K562 (cell line): Measurements from ENCODE around the gene UBASH3B. TPM values are rescaled to one million over a fixed set of nuclear protein-coding genes. Genes with fewer than 3 reads are reported as not detected.

ENCODE experiments used
- ATAC-seq: fragments of 200-7000 bp; cut with Tn5 transposase; 3 replicates; pipeline ENCODE4 v1.9.1; 2020; ENCODE audit warnings: moderate library complexity
- BruUV-seq: library from RNA; stranded (reverse); fragments of 400-500 nt; replicated peaks from 2 replicates; lab custom pipeline; 2021; lab: Mats Ljungman, UMichigan
- CTCF ChIA-PET: fragments of 300-600 bp; formaldehyde crosslinking; extraction: SDS; loops from one replicate; lab custom pipeline; 2021; ENCODE audit warnings: low intra/inter-chr PET ratio; lab: Yijun Ruan, JAX
- POLR2A ChIA-PET: fragments of 300-600, 350-650 bp; sonication (Branson Sonifier 250); formaldehyde crosslinking; extraction: SDS; loops from one replicate; lab custom pipeline; 2021; ENCODE audit warnings: antibody characterized with exemption, inconsistent platforms; lab: Yijun Ruan, JAX
- DNase-seq, 4 experiments: peaks; one replicate each; pipeline versions ENCODE4 v3.0.0 to v3.0.0-alpha.2; 2011 to 2018; ENCODE audit warnings: low spot score in 3 of 4, mixed read lengths in 3 of 4; ENCODE audit errors: extremely low read depth in 1 of 4
- FAIRE-seq: peaks from 2 replicates; lab custom pipeline; 2011; peaks lifted over from hg19 to GRCh38; lab: Jason Lieb, UNC
- H2AFZ ChIP-seq: 2 replicates; pipeline ENCODE4 v1.6.0; 2011; ENCODE audit warnings: low read depth, low read length, control low read depth, inconsistent platforms
- H3K27ac ChIP-seq: fragments of 200-600 bp; 3 replicates; pipeline ENCODE4 v1.8.0; 2011; ENCODE audit warnings: low read depth, mild to moderate bottlenecking, control low read depth, inconsistent platforms, low read length, moderate library complexity, mixed read lengths; ENCODE audit errors: extremely low read depth
- H3K27me3 ChIP-seq, 2 experiments: fragments of 300-600 bp in 1 of 2; 2 replicates in 1 of 2; 3 replicates in 1 of 2; pipeline versions ENCODE4 v1.6.0 to v1.8.0; 2011; ENCODE audit warnings: inconsistent platforms in 2 of 2, low read length in 2 of 2, mild to moderate bottlenecking in 1 of 2, mixed read lengths in 1 of 2, moderate library complexity in 1 of 2; ENCODE audit not compliant: control insufficient read depth in 2 of 2, insufficient read depth in 2 of 2
- H3K36me3 ChIP-seq: fragments of 300-600 bp; 3 replicates; pipeline ENCODE4 v1.8.0; 2011; ENCODE audit warnings: mild to moderate bottlenecking, low read length, inconsistent platforms; ENCODE audit not compliant: control insufficient read depth, insufficient read depth
- H3K4me1 ChIP-seq, 2 experiments: fragments of 200-600 bp in 1 of 2; replicated peaks in 1 of 2; 2 replicates in 1 of 2; 3 replicates in 1 of 2; pipeline versions ENCODE4 v1.5.1 to v1.8.0; 2011; ENCODE audit warnings: inconsistent platforms in 2 of 2, low read length in 2 of 2, mild to moderate bottlenecking in 1 of 2, mixed read lengths in 1 of 2, moderate library complexity in 1 of 2; ENCODE audit not compliant: control insufficient read depth in 2 of 2, insufficient read depth in 2 of 2
- H3K4me2 ChIP-seq: 2 replicates; pipeline ENCODE4 v1.6.1; 2011; ENCODE audit warnings: low read length, control low read depth, inconsistent platforms, mixed read lengths; ENCODE audit not compliant: insufficient read depth
- H3K4me3 ChIP-seq: fragments of 200-600 bp; sonication (generic), shearing (Covaris generic); 2 replicates; pipeline ENCODE4 v1.5.1; 2016; ENCODE audit warnings: control low read depth, inconsistent platforms
- H3K79me2 ChIP-seq: fragments of 200-600 bp; 3 replicates; pipeline ENCODE4 v1.8.0; 2011; ENCODE audit warnings: low read length, inconsistent platforms; ENCODE audit not compliant: control insufficient read depth, insufficient read depth
- H3K9ac ChIP-seq, 2 experiments: 2 replicates each; pipeline versions ENCODE4 v1.6.0 to v1.6.1; 2011; ENCODE audit warnings: low read depth in 2 of 2, low read length in 2 of 2, control low read depth in 1 of 2, inconsistent platforms in 1 of 2, mild to moderate bottlenecking in 1 of 2, mixed read lengths in 1 of 2; ENCODE audit not compliant: insufficient read depth in 1 of 2
- H3K9me1 ChIP-seq: one replicate; pipeline ENCODE4 v1.6.0; 2011; ENCODE audit warnings: inconsistent platforms, mild to moderate bottlenecking, low read length, moderate library complexity; ENCODE audit not compliant: control insufficient read depth, insufficient read depth
- H3K9me3 ChIP-seq: replicated peaks from 2 replicates; pipeline ENCODE4 v1.5.1; 2011; ENCODE audit warnings: low read depth, low read length, inconsistent platforms; ENCODE audit not compliant: control insufficient read depth, insufficient read depth
- H4K20me1 ChIP-seq: replicated peaks from 2 replicates; pipeline ENCODE4 v1.6.1; 2011; ENCODE audit warnings: low read length, inconsistent platforms, mixed read lengths; ENCODE audit not compliant: control insufficient read depth, insufficient read depth
- DIDO1 ChIP-seq: fragments of 450-650 bp; IDR thresholded peaks from 2 replicates; pipeline ENCODE4 v1.6.1; 2016; ENCODE audit warnings: low read depth, missing biosample characterization, missing genetic modification characterization
- HDAC2 ChIP-seq: fragments of 450-650 bp; IDR thresholded peaks from 2 replicates; pipeline ENCODE4 v1.6.1; 2016; ENCODE audit warnings: mild to moderate bottlenecking
- NFE2L1 ChIP-seq: fragments of 450-650 bp; IDR thresholded peaks from 2 replicates; pipeline ENCODE4 v1.6.1; 2016; ENCODE audit warnings: missing genetic modification characterization, low read depth, mild to moderate bottlenecking, missing compliant biosample characterization, moderate library complexity, borderline replicate concordance
- RBM25 ChIP-seq: fragments of 200-400 bp; formaldehyde crosslinking; IDR thresholded peaks from 2 replicates; pipeline ENCODE4 v1.6.1; 2018; ENCODE audit warnings: low read length, low read depth, moderate library complexity; ENCODE audit not compliant: severe bottlenecking
- SAP30 ChIP-seq: fragments of 200-600 bp; sonication (generic); IDR thresholded peaks from 2 replicates; pipeline ENCODE4 v1.6.1; 2012; ENCODE audit warnings: borderline replicate concordance, low read depth, mild to moderate bottlenecking, moderate library complexity, low read length, control low read depth, inconsistent platforms; ENCODE audit not compliant: insufficient read depth, poor library complexity, severe bottlenecking
- SP2 ChIP-seq: IDR thresholded peaks from 2 replicates; pipeline ENCODE4 v1.6.1; 2011; ENCODE audit warnings: mild to moderate bottlenecking, low read depth, low read length, moderate library complexity; ENCODE audit not compliant: poor library complexity, severe bottlenecking; ENCODE audit errors: extremely low read depth
- TGIF2 ChIP-seq: sonication (generic); formaldehyde crosslinking; IDR thresholded peaks from 2 replicates; pipeline ENCODE4 v1.8.1; 2022; ENCODE audit warnings: mild to moderate bottlenecking, missing genetic modification reagents, moderate library complexity
- WGBS: fragments of 100-300 bp; shearing (Covaris generic); methylation state at CpG from one replicate; pipeline ENCODE4 v1.1.6; 2016; ENCODE audit warnings: low coverage, mixed read lengths; ENCODE audit not compliant: insufficient coverage; ENCODE audit errors: missing lambda C conversion rate; 5-methylcytosine and 5-hydroxymethylcytosine counted together
- in situ Hi-C: fragments of 300-500 bp; cut with MboI; formaldehyde crosslinking; loops from 4 replicates; pipeline ENCODE4 v1.15.0; 2018; ENCODE audit warnings: inconsistent platforms, mixed read lengths
- intact Hi-C: fragments of 100-400 bp; cut with micrococcal nuclease; formaldehyde crosslinking; loops from 2 replicates; pipeline ENCODE4 v1.14.2; 2022
- polyA plus RNA-seq, 8 experiments: library from polyadenylated mRNA; depleted of rRNA in 4 of 8; stranded (reverse) in 5 of 8; unstranded in 3 of 8; fragments of >200 nt; fragmentation: Nextera tagmentation in 2 of 8; fragmentation: Illumina TruSeq in 1 of 8; extraction: Ambion mirVana in 2 of 8; extraction: Trizol in 1 of 8; gene quantifications; 2 replicates each; pipeline versions ENCODE4 v1.2.1 to v1.2.3, GENCODE V29; 2011 to 2014; ENCODE audit warnings: inconsistent platforms in 1 of 8, missing spikeins in 1 of 8
- total RNA-seq, 7 experiments: library from RNA; depleted of rRNA in 6 of 7; stranded (reverse); fragments of >200 nt in 6 of 7; fragmentation: Illumina TruSeq in 2 of 7; extraction: Trizol in 2 of 7; gene quantifications; 2 replicates each; pipeline versions ENCODE4 v1.2.1 to v1.2.3, GENCODE V29; 2011 to 2021; ENCODE audit warnings: low replicate concordance in 1 of 7
- TF ChIP-seq, protein P1 (sequence below): fragments of 450-650 bp; IDR thresholded peaks from 2 replicates; pipeline ENCODE4 v1.6.1; 2016; ENCODE audit warnings: mild to moderate bottlenecking
- TF ChIP-seq, protein P2 (sequence below), 3 experiments: fragments of 200-800 bp in 1 of 3; sonication (Bioruptor generic) in 1 of 3; sonication (generic) in 1 of 3; formaldehyde crosslinking in 1 of 3; IDR thresholded peaks; 2 replicates each; pipeline versions ENCODE4 v1.6.1 to v1.8.0; 2016 to 2022; ENCODE audit warnings: mild to moderate bottlenecking in 2 of 3, missing compliant biosample characterization in 2 of 3, missing genetic modification characterization in 2 of 3, missing genetic modification reagents in 1 of 3

UBASH3B gene
- total and polyA plus RNA-seq, 9 of the 15 experiments (the other 6 are each of a cell fraction or from before 2014, with no cell fraction given) = 0.01 to 0.31 (median 0.08) TPM; not detected in 2

DNA sequence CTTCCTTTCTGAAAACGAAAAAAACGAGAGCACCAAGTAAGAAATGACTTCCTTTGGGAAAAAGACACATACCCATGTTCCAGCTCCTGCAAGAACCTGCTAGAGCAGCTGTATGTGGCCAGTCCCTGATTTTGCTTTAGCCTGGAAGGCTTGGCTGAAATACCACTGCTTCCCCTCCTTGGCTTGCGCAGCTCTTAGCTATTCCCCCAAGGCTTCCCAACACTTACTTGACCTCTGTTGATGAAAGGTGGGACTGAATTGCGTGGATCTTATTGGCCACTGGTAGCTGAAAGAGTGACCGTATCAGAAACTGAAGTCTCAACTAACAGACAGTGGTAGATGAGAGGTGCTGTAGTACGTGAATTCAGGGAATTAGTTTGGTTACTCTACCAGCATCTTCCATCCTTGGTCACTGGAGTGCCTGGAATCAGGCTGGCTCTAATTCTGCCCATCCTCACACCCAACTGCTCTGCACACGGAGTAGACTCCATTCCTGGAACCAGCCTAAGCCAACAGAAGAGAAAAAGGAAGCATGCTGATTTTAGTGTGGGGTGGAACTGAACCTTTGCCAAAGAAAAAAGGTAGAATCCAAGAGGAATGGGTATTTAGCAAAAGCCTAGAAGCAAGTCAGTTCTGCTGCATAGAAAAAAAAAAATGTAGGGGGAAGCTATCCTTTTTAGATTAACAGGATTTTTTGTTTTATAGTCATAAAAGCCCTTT is 109.0 kb downstream of the UBASH3B start:
- ChIA-PET POLR2A (no interaction called here), CTCF (no interaction called here)
- Histone ChIP-seq H3K4me3 (no peak overlapping the region), H3K4me1 (no peaks in the 10 kb centered on the region), H3K4me2 (no peak overlapping the region), H3K79me2 (no peaks in the 10 kb centered on the region), H3K9me3 (no peaks in the 10 kb centered on the region), H3K36me3 (no peaks in the 10 kb centered on the region), H2AFZ (no peak overlapping the region), H3K27me3 (0 out of 5 replicates have a peak, but pooled peaks cover 0 to 5% of the 10 kb centered on the region in 2 experiments), H4K20me1 (no peaks in the 10 kb centered on the region), H3K9me1 (no peaks in the 10 kb centered on the region), H3K9ac (no peak overlapping the region), H3K27ac (no peak overlapping the region)
- intact Hi-C loops (no loop called here), in situ Hi-C loops (no loop called here)
- TF ChIP-seq DIDO1 (tag) (no peak), NFE2L1 (tag) (no peak)
- FAIRE-seq = no peak
- no peak for DNase-seq
- ATAC-seq = no peak
- 0% methylated on average over 7 of the region's 7 CpGs for WGBS
- no TSS peak for BruUV-seq

DNA sequence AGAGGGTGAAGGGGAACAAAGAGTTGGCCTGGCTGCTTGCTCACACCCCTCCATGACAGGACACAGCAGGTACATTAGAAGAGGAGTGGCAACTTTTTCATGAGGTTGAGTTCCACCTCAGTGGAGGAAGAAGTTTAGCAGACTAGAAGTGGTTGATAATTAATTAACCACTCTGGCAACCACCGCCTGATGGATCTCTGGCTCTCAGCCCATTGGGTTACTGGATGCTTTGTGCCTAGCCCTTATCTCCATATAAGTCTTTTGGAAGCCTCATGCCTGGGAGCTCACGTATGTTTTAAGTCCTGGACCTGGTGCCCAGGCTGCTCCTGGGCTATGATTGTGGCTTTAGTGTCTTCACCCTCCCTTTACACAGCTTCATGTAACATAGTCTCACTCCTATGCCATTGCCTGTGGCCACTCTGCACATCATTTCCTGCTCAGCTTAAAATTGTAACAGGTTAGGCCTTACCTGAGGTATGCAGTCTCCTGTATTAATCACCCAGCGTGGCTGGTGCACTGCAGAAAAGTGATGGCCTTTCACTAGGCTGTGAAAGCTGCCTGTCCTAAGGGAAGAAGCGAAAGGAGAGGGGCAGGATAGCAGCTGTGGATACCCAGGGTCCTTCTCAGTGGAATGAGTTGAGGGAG is 110.1 kb downstream of the UBASH3B start:
- Histone ChIP-seq H2AFZ (no peak overlapping the region), H3K4me1 (no peaks in the 10 kb centered on the region), H3K27ac (no peak overlapping the region), H3K36me3 (no peaks in the 10 kb centered on the region), H3K79me2 (no peaks in the 10 kb centered on the region), H3K27me3 (0 out of 5 replicates have a peak, but pooled peaks cover 0 to 5% of the 10 kb centered on the region in 2 experiments), H4K20me1 (no peaks in the 10 kb centered on the region), H3K9me1 (no peaks in the 10 kb centered on the region), H3K4me2 (no peak overlapping the region), H3K4me3 (no peak overlapping the region), H3K9ac (no peak overlapping the region), H3K9me3 (no peaks in the 10 kb centered on the region)
- ChIA-PET POLR2A (no interaction called here), CTCF (no interaction called here)
- no peak for FAIRE-seq
- no peak for DNase-seq
- in situ Hi-C loops (no loop called here), intact Hi-C loops (no loop called here)
- BruUV-seq = no TSS peak
- 0% methylated on average over 4 of the region's 4 CpGs for WGBS
- ATAC-seq = no peak
- TF ChIP-seq RBM25 (no peak), HDAC2 (no peak), SAP30 (no peak), NFE2L1 (tag) (no peak), SP2 (no peak), TGIF2 (CRISPR knock-in tag) (no peak)
- TF ChIP-seq, protein P1, sequence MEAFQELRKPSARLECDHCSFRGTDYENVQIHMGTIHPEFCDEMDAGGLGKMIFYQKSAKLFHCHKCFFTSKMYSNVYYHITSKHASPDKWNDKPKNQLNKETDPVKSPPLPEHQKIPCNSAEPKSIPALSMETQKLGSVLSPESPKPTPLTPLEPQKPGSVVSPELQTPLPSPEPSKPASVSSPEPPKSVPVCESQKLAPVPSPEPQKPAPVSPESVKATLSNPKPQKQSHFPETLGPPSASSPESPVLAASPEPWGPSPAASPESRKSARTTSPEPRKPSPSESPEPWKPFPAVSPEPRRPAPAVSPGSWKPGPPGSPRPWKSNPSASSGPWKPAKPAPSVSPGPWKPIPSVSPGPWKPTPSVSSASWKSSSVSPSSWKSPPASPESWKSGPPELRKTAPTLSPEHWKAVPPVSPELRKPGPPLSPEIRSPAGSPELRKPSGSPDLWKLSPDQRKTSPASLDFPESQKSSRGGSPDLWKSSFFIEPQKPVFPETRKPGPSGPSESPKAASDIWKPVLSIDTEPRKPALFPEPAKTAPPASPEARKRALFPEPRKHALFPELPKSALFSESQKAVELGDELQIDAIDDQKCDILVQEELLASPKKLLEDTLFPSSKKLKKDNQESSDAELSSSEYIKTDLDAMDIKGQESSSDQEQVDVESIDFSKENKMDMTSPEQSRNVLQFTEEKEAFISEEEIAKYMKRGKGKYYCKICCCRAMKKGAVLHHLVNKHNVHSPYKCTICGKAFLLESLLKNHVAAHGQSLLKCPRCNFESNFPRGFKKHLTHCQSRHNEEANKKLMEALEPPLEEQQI = no peak
- TF ChIP-seq, protein P2, sequence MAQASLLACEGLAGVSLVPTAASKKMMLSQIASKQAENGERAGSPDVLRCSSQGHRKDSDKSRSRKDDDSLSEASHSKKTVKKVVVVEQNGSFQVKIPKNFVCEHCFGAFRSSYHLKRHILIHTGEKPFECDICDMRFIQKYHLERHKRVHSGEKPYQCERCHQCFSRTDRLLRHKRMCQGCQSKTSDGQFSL (CRISPR knock-in tag; IDR thresholded peaks at IDR 0.05) = no peak
- TF ChIP-seq, protein P2 (tag; IDR thresholded peaks at IDR 0.05) = no peak
